DOHH2 (cell line): Measurements from ENCODE around the gene MYCN.

Source experiments
- H3F3A ChIP-seq: fragments of 200-600 bp; sonication (generic), shearing (Covaris generic); 2 replicates; pipeline ENCODE4 v1.6.0; 2016; ENCODE audit warnings: antibody characterized with exemption, mild to moderate bottlenecking; ENCODE audit not compliant: control insufficient read depth, insufficient read depth
- H3K27ac ChIP-seq: fragments of 200-600 bp; sonication (generic); 2 replicates; pipeline ENCODE4 v1.5.1; 2014; ENCODE audit warnings: low read depth, mild to moderate bottlenecking, low read length, moderate library complexity
- H3K27me3 ChIP-seq: fragments of 200-600 bp; sonication (generic); 2 replicates; pipeline ENCODE4 v1.6.1; 2014; ENCODE audit warnings: mild to moderate bottlenecking, low read length, mixed read lengths; ENCODE audit not compliant: control insufficient read depth
- H3K36me3 ChIP-seq: fragments of 200-600 bp; sonication (generic); 2 replicates; pipeline ENCODE4 v1.6.1; 2014; ENCODE audit warnings: mild to moderate bottlenecking, low read length, moderate library complexity, mixed read lengths; ENCODE audit not compliant: control insufficient read depth
- H3K4me1 ChIP-seq: fragments of 200-600 bp; sonication (generic); 2 replicates; pipeline ENCODE4 v1.6.1; 2014; ENCODE audit warnings: mild to moderate bottlenecking, low read length, mixed read lengths; ENCODE audit not compliant: control insufficient read depth
- H3K4me2 ChIP-seq: fragments of 200-600 bp; sonication (generic); 2 replicates; pipeline ENCODE4 v1.6.0; 2014; ENCODE audit warnings: mild to moderate bottlenecking, low read length, moderate library complexity
- H3K4me3 ChIP-seq: fragments of 200-600 bp; sonication (generic); 2 replicates; pipeline ENCODE4 v1.5.1; 2014; ENCODE audit warnings: mild to moderate bottlenecking, low read length, mixed read lengths
- H3K79me2 ChIP-seq: fragments of 200-600 bp; sonication (generic); 2 replicates; pipeline ENCODE4 v1.6.1; 2014; ENCODE audit warnings: mild to moderate bottlenecking, low read length, mixed read lengths; ENCODE audit not compliant: control insufficient read depth
- H3K9me2 ChIP-seq: fragments of 200-600 bp; sonication (generic); replicated peaks from 2 replicates; pipeline ENCODE4 v1.6.1; 2014; ENCODE audit warnings: mild to moderate bottlenecking, low read length, mixed read lengths; ENCODE audit not compliant: control insufficient read depth
- H3K9me3 ChIP-seq: fragments of 200-600 bp; sonication (generic); 2 replicates; pipeline ENCODE4 v1.6.1; 2014; ENCODE audit warnings: antibody characterized with exemption, low read length, mixed read lengths; ENCODE audit not compliant: control insufficient read depth, insufficient read depth
- H4K20me1 ChIP-seq: fragments of 200-600 bp; sonication (generic); 2 replicates; pipeline ENCODE4 v1.6.0; 2014; ENCODE audit warnings: low read depth, mild to moderate bottlenecking, antibody characterized with exemption, low read length, moderate library complexity; ENCODE audit not compliant: control insufficient read depth, insufficient read depth
- EZH2phosphoT487 ChIP-seq: fragments of 200-600 bp; sonication (generic); IDR thresholded peaks from 2 replicates; pipeline ENCODE4 v1.6.1; 2017; ENCODE audit warnings: borderline replicate concordance, mild to moderate bottlenecking, antibody characterized with exemption, low read length, moderate library complexity, mixed read lengths
- TF ChIP-seq, protein P1 (sequence below): fragments of 200-600 bp; sonication (generic); IDR thresholded peaks from one replicate; pipeline ENCODE4 v1.5.1; 2014; ENCODE audit warnings: antibody characterized with exemption, mild to moderate bottlenecking, low read depth, low read length; ENCODE audit not compliant: poor library complexity, severe bottlenecking

MYCN gene

DNA sequence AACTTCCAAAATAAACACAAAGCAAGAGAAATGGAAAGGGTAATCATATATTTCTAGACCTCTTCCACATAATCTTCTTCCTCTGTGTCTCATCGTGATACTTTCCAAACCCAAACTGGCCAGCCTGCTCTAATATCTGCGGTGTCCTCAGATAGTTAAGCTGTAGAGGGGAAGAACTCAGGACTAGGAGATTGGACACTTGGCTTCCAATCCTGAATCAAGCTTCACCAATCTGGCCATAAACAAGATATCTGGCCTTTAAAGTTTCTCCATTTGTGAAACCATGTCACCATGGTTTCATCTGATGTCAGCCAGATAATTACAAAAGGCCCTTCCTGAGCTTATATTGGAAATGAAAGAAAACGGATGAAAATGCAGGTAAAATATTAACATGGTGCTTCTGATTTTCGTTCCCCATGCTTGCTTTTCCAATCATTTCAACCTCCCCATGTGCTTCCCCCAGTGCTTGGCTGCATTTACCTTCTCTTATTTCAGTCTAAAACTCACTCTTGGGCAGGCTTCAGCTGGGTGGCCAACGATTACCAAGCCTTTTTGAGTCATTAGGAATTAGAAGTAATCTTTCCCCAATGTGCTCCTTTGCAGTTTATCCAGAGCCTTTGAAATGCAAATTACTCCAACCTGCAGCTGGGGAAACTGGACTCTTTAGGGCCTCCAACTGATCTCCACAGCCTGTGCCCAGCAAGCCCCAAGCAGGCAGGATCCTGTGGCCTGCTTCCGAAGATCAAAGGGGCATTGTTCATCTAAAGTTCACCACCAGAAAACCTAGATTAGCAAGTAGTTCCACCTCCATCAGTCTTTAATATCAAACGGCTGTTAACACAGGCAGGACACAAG lies 44.5 kb upstream of the MYCN start:
- Histone ChIP-seq H3K4me3 (no peak overlapping the region), H3K4me2 (no peak overlapping the region), H3K9me2 (no peaks in the 10 kb centered on the region), H3K27ac (no peak overlapping the region), H3K9me3 (peaks cover 10% of the 10 kb centered on the region; the same call in 1 of the 2 replicates), H3K79me2 (no peaks in the 10 kb centered on the region), H4K20me1 (no peaks in the 10 kb centered on the region), H3K27me3 (no peaks in the 10 kb centered on the region), H3K36me3 (no peaks in the 10 kb centered on the region), H3F3A (no peaks in the 10 kb centered on the region), H3K4me1 (no peaks in the 10 kb centered on the region)
- TF ChIP-seq EZH2phosphoT487 = no peak
- TF ChIP-seq, protein P1, sequence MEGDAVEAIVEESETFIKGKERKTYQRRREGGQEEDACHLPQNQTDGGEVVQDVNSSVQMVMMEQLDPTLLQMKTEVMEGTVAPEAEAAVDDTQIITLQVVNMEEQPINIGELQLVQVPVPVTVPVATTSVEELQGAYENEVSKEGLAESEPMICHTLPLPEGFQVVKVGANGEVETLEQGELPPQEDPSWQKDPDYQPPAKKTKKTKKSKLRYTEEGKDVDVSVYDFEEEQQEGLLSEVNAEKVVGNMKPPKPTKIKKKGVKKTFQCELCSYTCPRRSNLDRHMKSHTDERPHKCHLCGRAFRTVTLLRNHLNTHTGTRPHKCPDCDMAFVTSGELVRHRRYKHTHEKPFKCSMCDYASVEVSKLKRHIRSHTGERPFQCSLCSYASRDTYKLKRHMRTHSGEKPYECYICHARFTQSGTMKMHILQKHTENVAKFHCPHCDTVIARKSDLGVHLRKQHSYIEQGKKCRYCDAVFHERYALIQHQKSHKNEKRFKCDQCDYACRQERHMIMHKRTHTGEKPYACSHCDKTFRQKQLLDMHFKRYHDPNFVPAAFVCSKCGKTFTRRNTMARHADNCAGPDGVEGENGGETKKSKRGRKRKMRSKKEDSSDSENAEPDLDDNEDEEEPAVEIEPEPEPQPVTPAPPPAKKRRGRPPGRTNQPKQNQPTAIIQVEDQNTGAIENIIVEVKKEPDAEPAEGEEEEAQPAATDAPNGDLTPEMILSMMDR = no peak

DNA sequence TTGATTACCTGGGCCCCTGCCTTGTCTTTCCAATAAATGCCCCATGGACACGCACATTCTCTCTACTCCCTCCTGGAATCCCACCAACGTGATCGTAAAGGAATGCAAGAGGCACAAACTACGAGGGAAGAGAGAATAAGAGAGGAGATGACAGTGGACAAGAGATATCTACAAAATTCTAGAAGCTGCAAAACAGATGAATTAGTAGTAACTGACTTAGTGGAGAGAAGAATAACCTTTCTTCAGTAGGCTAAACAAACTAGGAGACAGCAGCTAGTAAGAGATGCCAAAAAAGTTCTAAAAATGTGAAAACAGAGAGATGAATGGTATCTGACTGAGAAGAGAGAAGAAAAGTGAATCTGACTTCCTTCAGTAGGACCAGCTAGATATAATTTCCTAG lies 43.5 kb upstream of the MYCN start:
- TF ChIP-seq, protein P1 = no peak
- TF ChIP-seq EZH2phosphoT487 = no peak

DNA sequence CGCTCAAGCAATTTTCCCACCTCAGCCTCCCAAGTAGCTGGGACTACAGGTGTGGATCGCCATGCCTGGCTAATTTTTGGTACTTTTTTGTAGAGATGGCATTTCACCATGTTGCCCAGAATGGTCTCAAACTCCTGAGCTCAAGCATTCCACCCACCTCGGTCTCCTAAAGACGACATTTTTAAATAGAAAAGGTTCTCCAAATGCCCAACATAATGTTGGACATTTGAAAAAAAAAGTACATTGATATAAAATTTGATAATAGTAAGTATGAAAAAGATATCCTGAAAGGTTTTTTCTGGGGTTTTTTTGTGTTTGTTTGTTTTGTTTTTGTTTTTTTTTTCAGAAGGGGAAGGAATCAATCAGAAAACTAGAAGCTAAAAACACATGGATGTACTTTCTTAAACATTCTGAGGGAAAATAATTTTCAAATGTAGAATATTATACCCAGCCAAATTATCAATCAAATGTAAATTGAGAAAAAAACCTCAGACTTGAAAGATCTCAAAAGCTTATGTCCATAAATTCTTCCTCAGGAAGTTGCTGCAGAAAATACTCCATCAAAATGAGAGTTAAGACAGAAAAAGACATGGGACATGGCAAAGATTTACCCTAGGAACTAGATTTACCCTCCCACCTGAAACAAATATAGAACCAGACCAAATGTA lies 42.8 kb upstream of the MYCN start:
- no peaks in the 10 kb centered on the region for H3K36me3 ChIP-seq
- H3K27ac ChIP-seq = no peak overlapping the region
- H4K20me1 ChIP-seq = no peaks in the 10 kb centered on the region
- no peaks in the 10 kb centered on the region for H3K4me1 ChIP-seq
- no peak overlapping the region for H3K4me2 ChIP-seq
- H3K27me3 ChIP-seq = no peaks in the 10 kb centered on the region
- no peaks in the 10 kb centered on the region for H3K9me2 ChIP-seq
- H3K4me3 ChIP-seq = no peak overlapping the region
- no peaks in the 10 kb centered on the region for H3K79me2 ChIP-seq
- no peak for TF ChIP-seq EZH2phosphoT487
- TF ChIP-seq, protein P1 = no peak
- peaks cover 10% of the 10 kb centered on the region; the same call in 1 of the 2 replicates for H3K9me3 ChIP-seq
- no peaks in the 10 kb centered on the region for H3F3A ChIP-seq

More for the DNA sequence above, 43.5 kb upstream of the MYCN start:
- Histone ChIP-seq H3K27me3 (no peaks in the 10 kb centered on the region), H3F3A (no peaks in the 10 kb centered on the region), H4K20me1 (no peaks in the 10 kb centered on the region), H3K4me2 (no peak overlapping the region), H3K9me3 (peaks cover 10% of the 10 kb centered on the region; the same call in 1 of the 2 replicates), H3K4me3 (no peak overlapping the region), H3K4me1 (no peaks in the 10 kb centered on the region), H3K27ac (no peak overlapping the region), H3K36me3 (no peaks in the 10 kb centered on the region), H3K79me2 (no peaks in the 10 kb centered on the region), H3K9me2 (no peaks in the 10 kb centered on the region)
